IMR-90 (cell line): ENCODE data around the gene SSBP2. TPM values are rescaled to one million over a fixed set of nuclear protein-coding genes. Genes with fewer than 3 reads are reported as not detected.

Experiments
- ATAC-seq: fragments of 200-7000 bp; cut with Tn5 transposase; 2 replicates; pipeline ENCODE4 v1.9.1; 2020; ENCODE audit warnings: low read depth, mild to moderate bottlenecking, moderate library complexity
- BruUV-seq: library from RNA; stranded (reverse); fragments of 400-500 nt; replicated peaks from 2 replicates; lab custom pipeline; 2021; lab: Mats Ljungman, UMichigan
- CTCF ChIA-PET: fragments of 300-600 bp; formaldehyde crosslinking; extraction: SDS; loops from one replicate; lab custom pipeline; 2021; ENCODE audit warnings: antibody characterized with exemption; lab: Yijun Ruan, JAX
- POLR2A ChIA-PET: fragments of 300-600 bp; sonication (Branson Sonifier 250); formaldehyde crosslinking; loops from one replicate; lab custom pipeline; 2022; ENCODE audit warnings: antibody characterized with exemption; ENCODE audit not compliant: unreplicated experiment; lab: Charles Lee
- DNase-seq: peaks from one replicate; pipeline ENCODE4 v3.0.0; 2013
- H2AFZ ChIP-seq: replicated peaks from 2 replicates; pipeline ENCODE3; 2013; ENCODE audit warnings: low read length, mild to moderate bottlenecking; ENCODE audit not compliant: poor library complexity
- H2AK5ac ChIP-seq: 2 replicates; pipeline ENCODE4 v1.6.1; 2013; ENCODE audit warnings: low read depth, low read length, inconsistent platforms
- H2AK9ac ChIP-seq: replicated peaks from 2 replicates; pipeline ENCODE3; 2013; ENCODE audit warnings: mild to moderate bottlenecking, low read depth, low read length, moderate library complexity; ENCODE audit not compliant: poor library complexity
- H2BK120ac ChIP-seq: 2 replicates; pipeline ENCODE4 v1.6.1; 2013; ENCODE audit warnings: low read depth, low read length, inconsistent platforms
- H2BK15ac ChIP-seq: 3 replicates; pipeline ENCODE4 v1.6.1; 2013; ENCODE audit warnings: low read depth, low read length, inconsistent platforms
- H2BK20ac ChIP-seq: 2 replicates; pipeline ENCODE4 v1.6.1; 2013; ENCODE audit warnings: low read depth, mild to moderate bottlenecking, inconsistent platforms, low read length, moderate library complexity
- H2BK5ac ChIP-seq: 2 replicates; pipeline ENCODE4 v1.6.1; 2013; ENCODE audit warnings: mild to moderate bottlenecking, low read depth, low read length, inconsistent platforms; ENCODE audit not compliant: poor library complexity, severe bottlenecking
- H3K14ac ChIP-seq: replicated peaks from 2 replicates; pipeline ENCODE4 v1.6.1; 2013; ENCODE audit warnings: low read depth, low read length, inconsistent platforms
- H3K18ac ChIP-seq: 2 replicates; pipeline ENCODE4 v1.6.1; 2013; ENCODE audit warnings: low read depth, low read length, control low read depth
- H3K23ac ChIP-seq: 2 replicates; pipeline ENCODE4 v1.6.1; 2013; ENCODE audit warnings: low read depth, low read length, inconsistent platforms
- H3K27ac ChIP-seq: 2 replicates; pipeline ENCODE4 v1.5.1; 2013; ENCODE audit warnings: mild to moderate bottlenecking, control low read depth, low read length; ENCODE audit not compliant: insufficient read depth
- H3K27me3 ChIP-seq: 2 replicates; pipeline ENCODE4 v1.6.1; 2013; ENCODE audit warnings: low read length; ENCODE audit not compliant: control insufficient read depth, insufficient read depth
- H3K36me3 ChIP-seq: 2 replicates; pipeline ENCODE4 v1.6.1; 2013; ENCODE audit warnings: low read length, mixed read lengths; ENCODE audit not compliant: control insufficient read depth, insufficient read depth
- H3K4ac ChIP-seq: 2 replicates; pipeline ENCODE4 v1.6.1; 2013; ENCODE audit warnings: low read depth, low read length, inconsistent platforms
- H3K4me1 ChIP-seq: 2 replicates; pipeline ENCODE4 v1.6.1; 2013; ENCODE audit warnings: low read length, mixed read lengths; ENCODE audit not compliant: control insufficient read depth, insufficient read depth
- H3K4me2 ChIP-seq: 2 replicates; pipeline ENCODE4 v1.6.1; 2013; ENCODE audit warnings: low read depth, mild to moderate bottlenecking, control low read depth, low read length, moderate library complexity
- H3K4me3 ChIP-seq: 2 replicates; pipeline ENCODE4 v1.5.1; 2013; ENCODE audit warnings: low read depth, mild to moderate bottlenecking, control low read depth, low read length, moderate library complexity; ENCODE audit not compliant: insufficient read depth
- H3K56ac ChIP-seq: 2 replicates; pipeline ENCODE4 v1.6.1; 2013; ENCODE audit warnings: low read length, inconsistent platforms; ENCODE audit not compliant: insufficient read depth; ENCODE audit errors: extremely low read depth
- H3K79me1 ChIP-seq, 2 experiments: 2 replicates each; pipeline ENCODE4 v1.6.1; 2013; ENCODE audit warnings: low read length in 2 of 2, inconsistent platforms in 1 of 2, low read depth in 1 of 2
- H3K9ac ChIP-seq: 2 replicates; pipeline ENCODE4 v1.6.1; 2013; ENCODE audit warnings: low read depth, low read length, control low read depth
- H3K9me1 ChIP-seq: 2 replicates; pipeline ENCODE4 v1.6.1; 2013; ENCODE audit warnings: low read length, inconsistent platforms; ENCODE audit not compliant: insufficient read depth
- H3K9me3 ChIP-seq: 2 replicates; pipeline ENCODE4 v1.6.1; 2013; ENCODE audit warnings: low read length; ENCODE audit not compliant: control insufficient read depth, insufficient read depth
- H4K20me1 ChIP-seq: 2 replicates; pipeline ENCODE4 v1.6.1; 2013; ENCODE audit warnings: low read length, inconsistent platforms; ENCODE audit not compliant: insufficient read depth
- H4K5ac ChIP-seq: 2 replicates; pipeline ENCODE4 v1.6.1; 2013; ENCODE audit warnings: mild to moderate bottlenecking, low read depth, low read length, control low read depth
- H4K8ac ChIP-seq, 2 experiments: 2 replicates each; pipeline ENCODE4 v1.6.1; 2013; ENCODE audit warnings: low read depth in 2 of 2, low read length in 2 of 2, control low read depth in 1 of 2, inconsistent platforms in 1 of 2
- H4K91ac ChIP-seq: 2 replicates; pipeline ENCODE4 v1.6.1; 2013; ENCODE audit warnings: low read depth, low read length, inconsistent platforms; ENCODE audit not compliant: insufficient read depth
- BHLHE40 ChIP-seq: fragments of 150-350 bp; IDR thresholded peaks from 2 replicates; pipeline ENCODE4 v1.6.1; 2016; ENCODE audit warnings: mild to moderate bottlenecking, low read depth, low read length
- FOS ChIP-seq: fragments of 150-350 bp; IDR thresholded peaks from 2 replicates; pipeline ENCODE4 v1.6.1; 2016; ENCODE audit warnings: low read depth, low read length
- MAFK ChIP-seq: IDR thresholded peaks from 2 replicates; pipeline ENCODE4 v1.6.1; 2012; ENCODE audit warnings: low read depth, low read length, improper control_type of control experiment
- MAZ ChIP-seq: IDR thresholded peaks from 2 replicates; pipeline ENCODE4 v1.6.1; 2012; ENCODE audit warnings: low read depth, mild to moderate bottlenecking, low read length, improper control_type of control experiment, moderate library complexity, borderline replicate concordance
- MXI1 ChIP-seq: IDR thresholded peaks from 2 replicates; pipeline ENCODE4 v1.6.1; 2012; ENCODE audit warnings: low read depth, mild to moderate bottlenecking, low read length, moderate library complexity, borderline replicate concordance
- POLR2A ChIP-seq: IDR thresholded peaks from 2 replicates; pipeline ENCODE4 v1.6.1; 2012; ENCODE audit warnings: mild to moderate bottlenecking, low read depth, low read length
- SMC3 ChIP-seq: fragments of 150-350 bp; IDR thresholded peaks from 2 replicates; pipeline ENCODE4 v1.6.1; 2016; ENCODE audit warnings: low read depth, mild to moderate bottlenecking, antibody characterized with exemption, low read length, moderate library complexity
- WGBS, 2 experiments: methylation state at CpG; one replicate each; pipeline versions ENCODE4 v1.1.5 to v1.1.7; 2013; ENCODE audit warnings: missing lambda C conversion rate in 2 of 2; ENCODE audit not compliant: insufficient read length in 1 of 2; ENCODE audit errors: extremely low coverage in 2 of 2; 5-methylcytosine and 5-hydroxymethylcytosine counted together
- dilution Hi-C: fragments of 300-500 bp; cut with HindIII; formaldehyde crosslinking; loops from one replicate; pipeline ENCODE4 v1.14.3; 2018; ENCODE audit warnings: low sequenced_read_pairs; ENCODE audit not compliant: unreplicated experiment
- in situ Hi-C: fragments of 300-500 bp; cut with MboI; formaldehyde crosslinking; loops from 3 replicates; pipeline ENCODE4 v1.14.3; 2019; ENCODE audit warnings: low sequenced_read_pairs, inconsistent platforms, mixed read lengths
- intact Hi-C: fragments of 100-400 bp; cut with micrococcal nuclease; formaldehyde crosslinking; loops from 2 replicates; pipeline ENCODE4 v1.10.0; 2022
- polyA plus RNA-seq, 3 experiments: library from polyadenylated mRNA; depleted of rRNA; stranded (reverse); fragments of >200 nt; gene quantifications; 2 replicates each; pipeline ENCODE4 v1.2.3, GENCODE V29; 2012; ENCODE audit warnings: low replicate concordance in 1 of 3
- total RNA-seq: library from RNA; depleted of rRNA; stranded (reverse); fragments of >200 nt; gene quantifications from 2 replicates; pipeline ENCODE4 v1.2.3, GENCODE V29; 2012

SSBP2 gene
- total and polyA plus RNA-seq, 2 of the 4 experiments (the other 2 are of a cell fraction), result 38.4 to 42.7 TPM

GRCh38 chr5:81762853-81763252, 12.0 kb upstream of the SSBP2 start:
- Histone ChIP-seq H4K91ac (no peak overlapping the region), H3K4me2 (no peak overlapping the region), H3K56ac (no peak overlapping the region), H4K5ac (no peak overlapping the region), H4K8ac (no peak overlapping the region), H2AFZ (no peak overlapping the region), H3K36me3 (no peaks in the 10 kb centered on the region), H3K18ac (no peak overlapping the region), H3K23ac (no peak overlapping the region), H3K9me1 (no peaks in the 10 kb centered on the region; the same call in 1 of the 2 replicates), H3K14ac (no peak overlapping the region), H3K4me1 (peaks cover 4% of the 10 kb centered on the region), H3K27me3 (no peaks in the 10 kb centered on the region), H2AK9ac (no peak overlapping the region), H4K20me1 (no peaks in the 10 kb centered on the region), H3K4ac (no peak overlapping the region), H3K9me3 (no peaks in the 10 kb centered on the region), H3K79me1 (no peaks in the 10 kb centered on the region), H2BK120ac (no peak overlapping the region), H3K9ac (no peak overlapping the region), H2BK20ac (no peak overlapping the region), H3K4me3 (no peak overlapping the region), H2BK15ac (no peak overlapping the region), H3K27ac (no peak overlapping the region), H2BK5ac (no peak overlapping the region), H2AK5ac (no peak overlapping the region)
- whole genome bisulfite sequencing, 2 experiments, result no CpG with 5 or more reads among the region's 4 CpGs
- ATAC-seq, result no peak
- no peak for DNase-seq
- ChIA-PET CTCF (no interaction called here), POLR2A (no interaction called here)
- dilution Hi-C loops (no loop called here), intact Hi-C loops (no loop called here), in situ Hi-C loops (loop anchor here (25.0 kb wide), 1 partner anchor 399 kb away; no protein-coding TSS in a partner anchor)
- no peak for TF ChIP-seq MAFK
- TF ChIP-seq POLR2A, result no peak
- no peak for TF ChIP-seq BHLHE40
- no peak for TF ChIP-seq SMC3
- TF ChIP-seq FOS, result no peak
- no peak for TF ChIP-seq MAZ
- TF ChIP-seq MXI1, result no peak
- BruUV-seq, result no TSS peak
